Transverse colon (tissue), 4 donors: ENCODE measurements around the gene SLC39A12. TPM values are rescaled to one million over a fixed set of nuclear protein-coding genes. Genes with fewer than 3 reads are reported as not detected.

Experiments
- DNase-seq: peaks from one replicate; pipeline ENCODE4 v3.0.0-alpha.2; 2019
- H3K27ac ChIP-seq, 4 donors: fragments of 200-600 bp; sonication (generic); 2 replicates each; pipeline ENCODE4 v1.5.1; 2016 to 2018; ENCODE audit warnings: inconsistent platforms in 4 of 4
- H3K27me3 ChIP-seq: fragments of 200-600 bp; sonication (generic); 2 replicates; pipeline ENCODE4 v1.5.1; 2017; ENCODE audit warnings: inconsistent platforms
- H3K36me3 ChIP-seq, 4 donors: fragments of 200-600 bp; sonication (generic); 2 replicates each; pipeline ENCODE4 v1.5.1; 2017 to 2019; ENCODE audit warnings: inconsistent platforms in 4 of 4
- H3K4me1 ChIP-seq, 4 donors: fragments of 200-600 bp; sonication (generic); 2 replicates each; pipeline ENCODE4 v1.5.1; 2017 to 2020; ENCODE audit warnings: inconsistent platforms in 4 of 4
- H3K4me3 ChIP-seq, 4 donors: fragments of 200-600 bp; sonication (generic); 1 replicate in 1 of 4; 2 replicates in 3 of 4; pipeline versions ENCODE4 v1.5.1 to v1.6.1; 2017 to 2019; ENCODE audit warnings: inconsistent platforms in 4 of 4
- H3K9me3 ChIP-seq, 2 donors: fragments of 200-600 bp; sonication (generic); 2 replicates each; pipeline ENCODE4 v1.5.1; 2017 to 2019; ENCODE audit warnings: inconsistent platforms in 2 of 2
- CTCF ChIP-seq, 5 experiments: fragments of 200-600 bp in 3 of 5; fragments of 450-650 bp in 2 of 5; sonication (generic) in 3 of 5; IDR thresholded peaks; 1 replicate in 2 of 5; 2 replicates in 3 of 5; pipeline ENCODE4 v1.5.1; 2016 to 2017; ENCODE audit warnings: antibody characterized with exemption in 5 of 5, inconsistent platforms in 3 of 5, mild to moderate bottlenecking in 2 of 5, moderate library complexity in 1 of 5
- EP300 ChIP-seq: sonication (generic); formaldehyde crosslinking; IDR thresholded peaks from one replicate; pipeline ENCODE4 v1.6.1; 2017; ENCODE audit warnings: antibody characterized with exemption, low read depth
- POLR2A ChIP-seq: fragments of 450-650 bp; IDR thresholded peaks from one replicate; pipeline ENCODE4 v1.6.1; 2016; ENCODE audit warnings: antibody characterized with exemption, mild to moderate bottlenecking, moderate library complexity
- POLR2AphosphoS5 ChIP-seq, 3 donors: sonication (generic); formaldehyde crosslinking; IDR thresholded peaks; one replicate each; pipeline ENCODE4 v1.6.1; 2016; ENCODE audit warnings: antibody characterized with exemption in 3 of 3
- WGBS, 2 donors: methylation state at CpG; one replicate each; pipeline ENCODE4 v1.1.5; 2018; ENCODE audit warnings: low coverage in 1 of 2; 5-methylcytosine and 5-hydroxymethylcytosine counted together
- in situ Hi-C, 4 donors: fragments of 200-750 bp; cut with MboI; loops; one replicate each; pipeline versions ENCODE4 v1.15.0 to v1.15.1; 2017; ENCODE audit warnings: low sequenced_read_pairs in 3 of 4, low pct_ligation_motif_present in 1 of 4, low pct_unique_long_range_greater_than_20kb in 1 of 4
- intact Hi-C: fragments of 100-400 bp; cut with DNase I; formaldehyde crosslinking; loops from one replicate; pipeline ENCODE4 v1.15.1; 2023; ENCODE audit warnings: low total_unique reads
- total RNA-seq, 4 donors: library from RNA; depleted of rRNA; stranded (reverse); fragments of >200 nt; gene quantifications; one replicate each; pipeline ENCODE4 v1.1.0, GENCODE V29; 2016

SLC39A12 gene
- total RNA-seq, 4 donors from 2014 or later = 0.14 TPM; not detected in 3

GRCh38 chr10:18075881-18076280, 124.2 kb downstream of the SLC39A12 start:
- DNase-seq = no peak
- no peak overlapping the region for H3K27ac ChIP-seq
- TF ChIP-seq EP300 = no peak
- TF ChIP-seq POLR2AphosphoS5 (IDR thresholded peaks at IDR 0.05) = no peak
- TF ChIP-seq CTCF (IDR thresholded peaks at IDR 0.05) = no peak
- TF ChIP-seq POLR2A = no peak
- 71 to 83% methylated on average over 3 of the region's 3 CpGs for WGBS, 2 donors
- no peak overlapping the region for H3K4me3 ChIP-seq
- no peaks in the 10 kb centered on the region for H3K9me3 ChIP-seq
- H3K36me3 ChIP-seq = no peaks in the 10 kb centered on the region
- intact Hi-C loops = no loop called here
- in situ Hi-C loops = loop anchor here in 1 of 4 donors (25.0 kb wide), 1 partner anchor 464 kb away; the partner anchor contains the start of gene HACD1
- no peaks in the 10 kb centered on the region for H3K27me3 ChIP-seq
- H3K4me1 ChIP-seq = peaks cover 0 to 5% (median 0%) of the 10 kb centered on the region in 4 donors

DNA sequence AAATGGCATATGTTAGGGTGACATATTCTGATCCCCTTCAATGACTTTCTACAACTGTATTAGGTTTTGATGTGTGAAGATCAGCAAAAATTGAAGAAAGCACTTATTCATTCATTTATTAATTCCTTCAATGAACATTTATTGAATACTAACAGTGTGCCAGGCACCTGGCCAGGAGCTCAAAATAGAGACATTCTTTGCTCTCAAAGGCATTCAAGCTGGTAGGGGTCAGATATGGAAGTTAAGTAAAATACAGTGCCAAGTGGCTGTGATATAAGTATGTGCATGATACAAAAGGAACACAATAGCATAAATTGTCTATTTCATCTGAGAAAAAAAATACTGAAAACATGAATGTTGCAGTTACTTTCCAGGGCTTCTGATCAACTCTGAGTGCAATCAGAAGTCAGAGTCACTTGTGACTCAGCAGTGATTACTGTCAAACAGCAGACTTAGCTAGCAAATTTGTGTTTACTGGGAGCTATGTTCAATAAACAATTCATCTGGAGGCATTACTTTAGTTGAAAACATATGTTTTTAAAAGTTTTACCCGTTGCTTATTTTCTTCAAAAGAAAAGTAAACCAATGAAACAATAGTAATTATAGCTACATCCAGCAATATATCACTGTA, 128.1 kb downstream of the SLC39A12 start:
- Histone ChIP-seq H3K27ac (no peak overlapping the region), H3K36me3 (no peaks in the 10 kb centered on the region), H3K27me3 (no peaks in the 10 kb centered on the region), H3K4me3 (no peak overlapping the region), H3K9me3 (no peaks in the 10 kb centered on the region), H3K4me1 (peaks cover 0 to 5% (median 0%) of the 10 kb centered on the region in 4 donors)
- in situ Hi-C loops = loop anchor here in 1 of 4 donors (25.0 kb wide), 1 partner anchor 467 kb away; the partner anchor contains the start of gene HACD1
- 68 to 82% methylated on average over 1 of the region's 1 CpG for WGBS, 2 donors
- TF ChIP-seq EP300 = no peak
- no peak for TF ChIP-seq POLR2AphosphoS5 (IDR thresholded peaks at IDR 0.05)
- no peak for TF ChIP-seq CTCF (IDR thresholded peaks at IDR 0.05)
- no peak for TF ChIP-seq POLR2A
- DNase-seq = no peak
- intact Hi-C loops = no loop called here

GRCh38 chr10:18082381-18082780, 130.7 kb downstream of the SLC39A12 start:
- Histone ChIP-seq H3K27ac (no peak overlapping the region), H3K9me3 (no peaks in the 10 kb centered on the region), H3K36me3 (no peaks in the 10 kb centered on the region), H3K4me1 (peaks cover 0 to 11% (median 5%) of the 10 kb centered on the region in 4 donors), H3K4me3 (no peak overlapping the region), H3K27me3 (no peaks in the 10 kb centered on the region)
- intact Hi-C loops (no loop called here), in situ Hi-C loops (loop anchor here in 1 of 4 donors (25.0 kb wide), 1 partner anchor 470 kb away; the partner anchor contains the start of gene HACD1)
- no peak for DNase-seq
- WGBS, 2 donors = 84 to 92% methylated on average over 2 to 8 of the region's 8 CpGs
- no peak for TF ChIP-seq EP300
- no peak for TF ChIP-seq POLR2A
- TF ChIP-seq CTCF (IDR thresholded peaks at IDR 0.05) = no peak
- TF ChIP-seq POLR2AphosphoS5 (IDR thresholded peaks at IDR 0.05) = no peak

GRCh38 chr10:18085855-18086254, 134.1 kb downstream of the SLC39A12 start:
- H3K4me3 ChIP-seq = no peak overlapping the region
- TF ChIP-seq EP300 (no peak), POLR2A (no peak), CTCF (IDR thresholded peaks at IDR 0.05) (no peak), POLR2AphosphoS5 (IDR thresholded peaks at IDR 0.05) (no peak)
- no peaks in the 10 kb centered on the region for H3K27me3 ChIP-seq
- peaks cover 0 to 17% (median 3%) of the 10 kb centered on the region in 4 donors for H3K4me1 ChIP-seq
- H3K9me3 ChIP-seq = no peaks in the 10 kb centered on the region
- H3K36me3 ChIP-seq = no peaks in the 10 kb centered on the region
- intact Hi-C loops = no loop called here
- in situ Hi-C loops = loop anchor here in 1 of 4 donors (25.0 kb wide), 1 partner anchor 474 kb away; the partner anchor contains the start of gene HACD1
- 82 to 94% methylated on average over 3 to 4 of the region's 4 CpGs for WGBS, 2 donors
- no peak for DNase-seq
- peak overlapping the region in 1 of 4 donors; percentile 72 for H3K27ac ChIP-seq
